K562 (cell line): ENCODE results near the gene SLC25A45. TPM values are rescaled to one million over a fixed set of nuclear protein-coding genes. Genes with fewer than 3 reads are reported as not detected.

Experiments used
- BRF1 ChIP-seq: IDR thresholded peaks from 3 replicates; pipeline ENCODE4 v1.6.1; 2011; ENCODE audit warnings: borderline replicate concordance, mild to moderate bottlenecking; ENCODE audit not compliant: insufficient read length; ENCODE audit errors: extremely low read depth
- DACH1 ChIP-seq: fragments of 450-650 bp; IDR thresholded peaks from 2 replicates; pipeline ENCODE4 v1.6.1; 2018; ENCODE audit not compliant: partially characterized antibody
- FOXK1 ChIP-seq: sonication (generic); formaldehyde crosslinking; IDR thresholded peaks from 2 replicates; pipeline ENCODE4 v1.8.0; 2022; ENCODE audit warnings: missing genetic modification reagents, mild to moderate bottlenecking, borderline replicate concordance
- HDAC6 ChIP-seq: IDR thresholded peaks from 2 replicates; pipeline ENCODE4 v1.6.1; 2012; ENCODE audit warnings: low read depth, mild to moderate bottlenecking, control low read depth, inconsistent platforms, low read length, moderate library complexity
- HMG20A ChIP-seq: fragments of 450-650 bp; formaldehyde crosslinking; conservative IDR thresholded peaks from 2 replicates; pipeline ENCODE4 v1.4.0; 2020; ENCODE audit warnings: mild to moderate bottlenecking, mixed read lengths
- HSF4 ChIP-seq: fragments of 250-450 bp; sonication (Bioruptor Pico); IDR thresholded peaks from 2 replicates; pipeline ENCODE4 v2.1.2; 2022; ENCODE audit warnings: mild to moderate bottlenecking, moderate library complexity, borderline replicate concordance
- MXI1 ChIP-seq: IDR thresholded peaks from 2 replicates; pipeline ENCODE4 v1.6.1; 2011; ENCODE audit warnings: low read depth, mild to moderate bottlenecking, improper control_type of control experiment, low read length
- POLR2AphosphoS2 ChIP-seq: IDR thresholded peaks from 2 replicates; pipeline ENCODE4 v1.6.1; 2012; ENCODE audit warnings: low read length, improper control_type of control experiment
- POLR2H ChIP-seq: IDR thresholded peaks from 2 replicates; pipeline ENCODE4 v1.6.1; 2016; ENCODE audit warnings: missing genetic modification characterization, low read depth, mild to moderate bottlenecking, control low read depth, missing compliant biosample characterization, moderate library complexity
- RBM15 ChIP-seq: fragments of 200-400 bp; formaldehyde crosslinking; IDR thresholded peaks from 2 replicates; pipeline ENCODE4 v1.6.1; 2018; ENCODE audit warnings: mild to moderate bottlenecking, low read length, moderate library complexity; ENCODE audit not compliant: insufficient read depth
- SIRT6 ChIP-seq: IDR thresholded peaks from one replicate; pipeline ENCODE4 v1.6.1; 2012; ENCODE audit warnings: low read depth, mild to moderate bottlenecking, control low read depth, inconsistent platforms, low read length, moderate library complexity
- TAL1 ChIP-seq: fragments of 450-650 bp; IDR thresholded peaks from 2 replicates; pipeline ENCODE4 v1.6.1; 2016; ENCODE audit warnings: mild to moderate bottlenecking
- TRIM28 ChIP-seq: fragments of 450-650 bp; IDR thresholded peaks from 2 replicates; pipeline ENCODE4 v1.6.1; 2017
- ZNF586 ChIP-seq: fragments of 450-650 bp; formaldehyde crosslinking; conservative IDR thresholded peaks from 2 replicates; pipeline ENCODE4 v1.4.0; 2020; ENCODE audit warnings: mild to moderate bottlenecking, moderate library complexity
- ZSCAN32 ChIP-seq: fragments of 450-650 bp; formaldehyde crosslinking; IDR thresholded peaks from 2 replicates; pipeline ENCODE4 v1.4.0; 2020; ENCODE audit warnings: mild to moderate bottlenecking, moderate library complexity
- polyA plus RNA-seq, 8 experiments: library from polyadenylated mRNA; depleted of rRNA in 4 of 8; stranded (reverse) in 5 of 8; unstranded in 3 of 8; fragments of >200 nt; fragmentation: Nextera tagmentation in 2 of 8; fragmentation: Illumina TruSeq in 1 of 8; extraction: Ambion mirVana in 2 of 8; extraction: Trizol in 1 of 8; gene quantifications; 2 replicates each; pipeline versions ENCODE4 v1.2.1 to v1.2.3, GENCODE V29; 2011 to 2014; ENCODE audit warnings: inconsistent platforms in 1 of 8, missing spikeins in 1 of 8
- total RNA-seq, 7 experiments: library from RNA; depleted of rRNA in 6 of 7; stranded (reverse); fragments of >200 nt in 6 of 7; fragmentation: Illumina TruSeq in 2 of 7; extraction: Trizol in 2 of 7; gene quantifications; 2 replicates each; pipeline versions ENCODE4 v1.2.1 to v1.2.3, GENCODE V29; 2011 to 2021; ENCODE audit warnings: low replicate concordance in 1 of 7
- TF ChIP-seq, protein P1 (sequence below): fragments of 450-650 bp; IDR thresholded peaks from 2 replicates; pipeline ENCODE4 v1.6.1; 2017; ENCODE audit warnings: antibody characterized with exemption
- TF ChIP-seq, protein P2 (sequence below): fragments of 250-450 bp; sonication (Bioruptor Pico); IDR thresholded peaks from 2 replicates; pipeline ENCODE4 v1.5.0; 2021; ENCODE audit warnings: mild to moderate bottlenecking, moderate library complexity
- TF ChIP-seq, protein P3 (sequence below): sonication (generic); formaldehyde crosslinking; IDR thresholded peaks from 2 replicates; pipeline ENCODE4 v1.8.1; 2023; ENCODE audit warnings: mild to moderate bottlenecking, missing genetic modification reagents
- TF ChIP-seq, protein P4 (sequence below): fragments of 450-650 bp; IDR thresholded peaks from one replicate; pipeline ENCODE4 v1.6.1; 2018; ENCODE audit warnings: mild to moderate bottlenecking, moderate library complexity; ENCODE audit not compliant: partially characterized antibody

The SLC25A45 gene
- total and polyA plus RNA-seq, 9 of the 15 experiments (the other 6 are each of a cell fraction or from before 2014, with no cell fraction given): 0.15 to 2.3 (median 0.68) TPM

GRCh38 chr11:65419772-65420481 lies 37.5 kb upstream of the SLC25A45 start (continued):
- TF ChIP-seq BRF1: no peak
- TF ChIP-seq, protein P1, sequence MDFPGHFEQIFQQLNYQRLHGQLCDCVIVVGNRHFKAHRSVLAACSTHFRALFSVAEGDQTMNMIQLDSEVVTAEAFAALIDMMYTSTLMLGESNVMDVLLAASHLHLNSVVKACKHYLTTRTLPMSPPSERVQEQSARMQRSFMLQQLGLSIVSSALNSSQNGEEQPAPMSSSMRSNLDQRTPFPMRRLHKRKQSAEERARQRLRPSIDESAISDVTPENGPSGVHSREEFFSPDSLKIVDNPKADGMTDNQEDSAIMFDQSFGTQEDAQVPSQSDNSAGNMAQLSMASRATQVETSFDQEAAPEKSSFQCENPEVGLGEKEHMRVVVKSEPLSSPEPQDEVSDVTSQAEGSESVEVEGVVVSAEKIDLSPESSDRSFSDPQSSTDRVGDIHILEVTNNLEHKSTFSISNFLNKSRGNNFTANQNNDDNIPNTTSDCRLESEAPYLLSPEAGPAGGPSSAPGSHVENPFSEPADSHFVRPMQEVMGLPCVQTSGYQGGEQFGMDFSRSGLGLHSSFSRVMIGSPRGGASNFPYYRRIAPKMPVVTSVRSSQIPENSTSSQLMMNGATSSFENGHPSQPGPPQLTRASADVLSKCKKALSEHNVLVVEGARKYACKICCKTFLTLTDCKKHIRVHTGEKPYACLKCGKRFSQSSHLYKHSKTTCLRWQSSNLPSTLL: no peak
- no peak for TF ChIP-seq SIRT6
- TF ChIP-seq TRIM28: peak; percentile 15; the same call in 1 of the 2 replicates
- no peak for TF ChIP-seq HDAC6
- no peak for TF ChIP-seq HMG20A (CRISPR knock-in tag)
- TF ChIP-seq RBM15: no peak
- TF ChIP-seq ZNF586 (CRISPR knock-in tag): no peak
- no peak for TF ChIP-seq TAL1
- peak; percentile 5; the same call in 1 of the 2 replicates for TF ChIP-seq HSF4 (CRISPR knock-in tag)
- no peak for TF ChIP-seq POLR2H (tag)
- TF ChIP-seq FOXK1 (CRISPR knock-in tag): no peak
- TF ChIP-seq, protein P2, sequence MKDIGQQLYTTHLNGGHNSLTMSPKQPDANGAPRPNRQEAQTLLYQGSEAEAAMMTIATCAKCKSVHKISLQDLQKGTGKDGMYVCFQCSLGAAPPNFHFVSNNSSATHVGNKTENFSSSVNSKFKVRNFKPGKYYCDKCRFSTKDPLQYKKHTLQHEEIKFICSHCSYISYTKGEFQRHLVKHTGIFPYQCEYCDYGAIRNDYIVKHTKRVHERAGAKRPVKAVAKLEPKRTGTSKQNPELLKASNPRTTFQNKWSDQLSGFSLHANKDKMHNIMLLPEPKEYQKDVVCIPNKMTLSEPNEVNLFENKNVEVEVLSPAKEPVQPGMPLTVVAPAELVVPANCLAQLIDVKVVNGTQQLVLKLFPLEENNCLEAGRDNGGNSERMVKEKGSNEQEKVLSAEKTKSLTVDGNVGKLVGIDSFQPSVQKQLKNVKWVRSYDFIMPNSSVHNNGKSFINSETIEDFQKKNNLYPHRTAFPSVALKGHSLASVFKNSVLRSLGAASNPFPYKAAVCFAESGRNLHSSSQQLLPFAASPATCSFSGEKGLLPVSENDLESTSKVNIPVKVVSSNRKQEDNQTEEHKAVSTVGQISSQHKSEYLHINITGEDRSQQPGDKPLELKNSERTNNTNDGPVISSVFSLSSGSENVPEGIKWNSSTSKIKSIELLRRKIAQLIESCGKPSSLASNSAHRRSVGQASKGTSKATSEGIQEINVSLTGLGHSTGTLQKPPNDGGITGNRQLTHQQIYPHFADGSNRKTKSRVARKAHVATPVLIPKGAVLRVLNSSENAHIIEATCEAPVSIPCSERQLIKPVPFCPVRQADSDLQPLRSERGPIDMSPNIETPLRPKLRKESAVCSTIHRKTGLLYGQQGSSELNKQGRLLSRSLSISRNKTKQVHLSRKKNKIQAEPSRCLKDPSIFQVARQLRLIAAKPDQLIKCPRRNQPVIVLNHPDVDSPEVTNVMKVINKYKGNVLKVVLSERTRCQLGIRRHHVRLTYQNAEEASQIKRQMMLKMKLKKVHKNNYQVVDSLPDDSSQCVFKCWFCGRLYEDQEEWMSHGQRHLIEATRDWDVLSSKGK (CRISPR knock-in tag): no peak
- no peak for TF ChIP-seq POLR2AphosphoS2
- TF ChIP-seq, protein P3, sequence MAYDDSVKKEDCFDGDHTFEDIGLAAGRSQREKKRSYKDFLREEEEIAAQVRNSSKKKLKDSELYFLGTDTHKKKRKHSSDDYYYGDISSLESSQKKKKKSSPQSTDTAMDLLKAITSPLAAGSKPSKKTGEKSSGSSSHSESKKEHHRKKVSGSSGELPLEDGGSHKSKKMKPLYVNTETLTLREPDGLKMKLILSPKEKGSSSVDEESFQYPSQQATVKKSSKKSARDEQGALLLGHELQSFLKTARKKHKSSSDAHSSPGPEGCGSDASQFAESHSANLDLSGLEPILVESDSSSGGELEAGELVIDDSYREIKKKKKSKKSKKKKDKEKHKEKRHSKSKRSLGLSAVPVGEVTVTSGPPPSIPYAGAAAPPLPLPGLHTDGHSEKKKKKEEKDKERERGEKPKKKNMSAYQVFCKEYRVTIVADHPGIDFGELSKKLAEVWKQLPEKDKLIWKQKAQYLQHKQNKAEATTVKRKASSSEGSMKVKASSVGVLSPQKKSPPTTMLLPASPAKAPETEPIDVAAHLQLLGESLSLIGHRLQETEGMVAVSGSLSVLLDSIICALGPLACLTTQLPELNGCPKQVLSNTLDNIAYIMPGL: no peak
- TF ChIP-seq, protein P4, sequence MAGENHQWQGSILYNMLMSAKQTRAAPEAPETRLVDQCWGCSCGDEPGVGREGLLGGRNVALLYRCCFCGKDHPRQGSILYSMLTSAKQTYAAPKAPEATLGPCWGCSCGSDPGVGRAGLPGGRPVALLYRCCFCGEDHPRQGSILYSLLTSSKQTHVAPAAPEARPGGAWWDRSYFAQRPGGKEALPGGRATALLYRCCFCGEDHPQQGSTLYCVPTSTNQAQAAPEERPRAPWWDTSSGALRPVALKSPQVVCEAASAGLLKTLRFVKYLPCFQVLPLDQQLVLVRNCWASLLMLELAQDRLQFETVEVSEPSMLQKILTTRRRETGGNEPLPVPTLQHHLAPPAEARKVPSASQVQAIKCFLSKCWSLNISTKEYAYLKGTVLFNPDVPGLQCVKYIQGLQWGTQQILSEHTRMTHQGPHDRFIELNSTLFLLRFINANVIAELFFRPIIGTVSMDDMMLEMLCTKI: no peak
- no peak for TF ChIP-seq MXI1
- TF ChIP-seq DACH1: peak; percentile 52
- no peak for TF ChIP-seq ZSCAN32 (CRISPR knock-in tag)
